GM23338 (cell line): ENCODE data around the gene IFIT1B. TPM values are rescaled to one million over a fixed set of nuclear protein-coding genes. Genes with fewer than 3 reads are reported as not detected.
A peak's percentile ranks its signal among the peaks of the same experiment; 100 is the strongest.
"Not testable (repeated sequence)": the region's sequence is repeated elsewhere in the genome, so short reads cannot be mapped to it uniquely, and the experiment has no call there.

ENCODE experiments used
- ATAC-seq: fragments of 200-7000 bp; cut with Tn5 transposase; 3 replicates; pipeline ENCODE4 v1.9.1; 2020
- DNase-seq: peaks from one replicate; pipeline ENCODE4 v3.0.0-alpha.2; 2015; ENCODE audit warnings: low spot score
- H2AFZ ChIP-seq: fragments of 200-600 bp; sonication (generic); 2 replicates; pipeline ENCODE4 v1.8.0; 2016; ENCODE audit warnings: antibody characterized with exemption, mild to moderate bottlenecking, moderate library complexity
- H3F3A ChIP-seq: fragments of 200-600 bp; sonication (generic); replicated peaks from 2 replicates; pipeline ENCODE4 v1.8.0; 2017; ENCODE audit warnings: antibody characterized with exemption, mixed run types, low read depth
- H3K27ac ChIP-seq: fragments of 200-600 bp; sonication (generic); 2 replicates; pipeline ENCODE4 v1.6.1; 2016; ENCODE audit warnings: low read depth
- H3K27me3 ChIP-seq: fragments of 200-600 bp; sonication (generic); 2 replicates; pipeline ENCODE4 v1.8.0; 2016; ENCODE audit warnings: mild to moderate bottlenecking, mixed run types, moderate library complexity; ENCODE audit not compliant: insufficient read depth
- H3K36me3 ChIP-seq: fragments of 200-600 bp; sonication (generic); 2 replicates; pipeline ENCODE4 v1.8.0; 2016; ENCODE audit warnings: mild to moderate bottlenecking; ENCODE audit not compliant: insufficient read depth
- H3K4me1 ChIP-seq: fragments of 200-600 bp; sonication (generic); 2 replicates; pipeline ENCODE4 v1.8.0; 2016; ENCODE audit warnings: mild to moderate bottlenecking, moderate library complexity; ENCODE audit not compliant: insufficient read depth
- H3K4me2 ChIP-seq: fragments of 200-600 bp; sonication (generic); 2 replicates; pipeline ENCODE4 v1.7.1; 2017; ENCODE audit warnings: mixed run types
- H3K4me3 ChIP-seq: fragments of 200-600 bp; sonication (generic); 2 replicates; pipeline ENCODE4 v1.6.1; 2016; ENCODE audit warnings: mixed run types
- H3K79me2 ChIP-seq: fragments of 200-600 bp; sonication (generic); replicated peaks from 2 replicates; pipeline ENCODE4 v1.8.0; 2017; ENCODE audit warnings: mild to moderate bottlenecking; ENCODE audit not compliant: insufficient read depth
- H3K9me2 ChIP-seq: fragments of 200-600 bp; sonication (generic); 2 replicates; pipeline ENCODE4 v1.8.0; 2017; ENCODE audit not compliant: insufficient read depth
- H4K20me1 ChIP-seq: fragments of 200-600 bp; sonication (generic); replicated peaks from 2 replicates; pipeline ENCODE4 v1.8.0; 2017; ENCODE audit warnings: mild to moderate bottlenecking; ENCODE audit not compliant: insufficient read depth
- H3K27ac Mint-ChIP-seq: 2 replicates; pipeline ENCODE4 v1.8.0; 2020; ENCODE audit warnings: inconsistent platforms, mild to moderate bottlenecking, moderate library complexity, mixed read lengths
- H3K27me3 Mint-ChIP-seq: 3 replicates; pipeline ENCODE4 v1.8.0; 2022; ENCODE audit warnings: low read depth, mild to moderate bottlenecking, moderate library complexity, mixed read lengths, inconsistent platforms; ENCODE audit not compliant: insufficient read depth, poor library complexity
- H3K36me3 Mint-ChIP-seq: 3 replicates; pipeline ENCODE4 v1.8.0; 2021; ENCODE audit warnings: low read depth, mild to moderate bottlenecking, inconsistent platforms, moderate library complexity, mixed read lengths
- H3K4me1 Mint-ChIP-seq: 3 replicates; pipeline ENCODE4 v1.8.0; 2020; ENCODE audit warnings: mild to moderate bottlenecking, inconsistent platforms, mixed read lengths
- H3K4me3 Mint-ChIP-seq: 3 replicates; pipeline ENCODE4 v1.8.0; 2021; ENCODE audit warnings: moderate library complexity, mild to moderate bottlenecking, inconsistent platforms, mixed read lengths
- H3K9me3 Mint-ChIP-seq: 3 replicates; pipeline ENCODE4 v1.8.0; 2020; ENCODE audit warnings: moderate library complexity, mild to moderate bottlenecking, inconsistent platforms, mixed read lengths
- CREB1 ChIP-seq: fragments of 250-450 bp; sonication (Bioruptor Pico); IDR thresholded peaks from 2 replicates; pipeline ENCODE4 v1.5.0; 2020; ENCODE audit warnings: low read depth, mild to moderate bottlenecking, moderate library complexity
- ETS1 ChIP-seq: IDR thresholded peaks from 2 replicates; pipeline ENCODE4 v1.6.1; 2016; ENCODE audit warnings: antibody characterized with exemption
- EZH2 ChIP-seq: fragments of 200-600 bp; sonication (generic); IDR thresholded peaks from one replicate; pipeline ENCODE4 v1.8.0; 2017; ENCODE audit warnings: antibody characterized with exemption, mild to moderate bottlenecking, low read depth; ENCODE audit not compliant: unreplicated experiment
- JUNB ChIP-seq: IDR thresholded peaks from one replicate; pipeline ENCODE4 v1.6.1; 2016; ENCODE audit warnings: antibody characterized with exemption; ENCODE audit not compliant: unreplicated experiment
- NANOG ChIP-seq: IDR thresholded peaks from 2 replicates; pipeline ENCODE4 v1.6.1; 2016; ENCODE audit warnings: antibody characterized with exemption, borderline replicate concordance
- POLR2AphosphoS5 ChIP-seq: IDR thresholded peaks from 2 replicates; pipeline ENCODE4 v1.6.1; 2016; ENCODE audit warnings: antibody characterized with exemption, low read depth
- STAT1 ChIP-seq: IDR thresholded peaks from one replicate; pipeline ENCODE4 v1.6.1; 2016; ENCODE audit warnings: antibody characterized with exemption; ENCODE audit not compliant: unreplicated experiment
- ZNF114 ChIP-seq: fragments of 250-450 bp; sonication (Bioruptor Pico); IDR thresholded peaks from 2 replicates; pipeline ENCODE4 v1.5.0; 2020; ENCODE audit warnings: mild to moderate bottlenecking, moderate library complexity
- ZNF331 ChIP-seq: fragments of 250-450 bp; sonication (Bioruptor Pico); IDR thresholded peaks from 2 replicates; pipeline ENCODE4 v1.5.0; 2020; ENCODE audit warnings: low read depth, mild to moderate bottlenecking, moderate library complexity
- polyA plus RNA-seq: library from polyadenylated mRNA; unstranded; fragments of >200 nt; fragmentation: Nextera tagmentation; extraction: Ambion mirVana; gene quantifications from 2 replicates; pipeline ENCODE4 v1.2.1, GENCODE V29; 2016
- total RNA-seq: library from RNA; depleted of rRNA; stranded (reverse); fragments of >200 nt; shearing (Covaris generic); gene quantifications from 2 replicates; pipeline ENCODE4 v1.2.3, GENCODE V29; 2014
- TF ChIP-seq, protein P1 (sequence below): fragments of 250-450 bp; sonication (Bioruptor Pico); IDR thresholded peaks from 2 replicates; pipeline ENCODE4 v1.5.0; 2020; ENCODE audit warnings: mild to moderate bottlenecking, moderate library complexity
- TF ChIP-seq, protein P2 (sequence below), 2 experiments: fragments of 200-600 bp in 1 of 2; sonication (generic) in 1 of 2; conservative IDR thresholded peaks; 2 replicates each; pipeline versions ENCODE4 v1.5.1 to v1.6.1; 2016 to 2017; ENCODE audit warnings: antibody characterized with exemption in 2 of 2, low read depth in 2 of 2, mild to moderate bottlenecking in 2 of 2, moderate library complexity in 1 of 2

The IFIT1B gene
- total and polyA plus RNA-seq, 2 experiments from 2014 or later: 0.10 TPM; not detected in 1

DNA sequence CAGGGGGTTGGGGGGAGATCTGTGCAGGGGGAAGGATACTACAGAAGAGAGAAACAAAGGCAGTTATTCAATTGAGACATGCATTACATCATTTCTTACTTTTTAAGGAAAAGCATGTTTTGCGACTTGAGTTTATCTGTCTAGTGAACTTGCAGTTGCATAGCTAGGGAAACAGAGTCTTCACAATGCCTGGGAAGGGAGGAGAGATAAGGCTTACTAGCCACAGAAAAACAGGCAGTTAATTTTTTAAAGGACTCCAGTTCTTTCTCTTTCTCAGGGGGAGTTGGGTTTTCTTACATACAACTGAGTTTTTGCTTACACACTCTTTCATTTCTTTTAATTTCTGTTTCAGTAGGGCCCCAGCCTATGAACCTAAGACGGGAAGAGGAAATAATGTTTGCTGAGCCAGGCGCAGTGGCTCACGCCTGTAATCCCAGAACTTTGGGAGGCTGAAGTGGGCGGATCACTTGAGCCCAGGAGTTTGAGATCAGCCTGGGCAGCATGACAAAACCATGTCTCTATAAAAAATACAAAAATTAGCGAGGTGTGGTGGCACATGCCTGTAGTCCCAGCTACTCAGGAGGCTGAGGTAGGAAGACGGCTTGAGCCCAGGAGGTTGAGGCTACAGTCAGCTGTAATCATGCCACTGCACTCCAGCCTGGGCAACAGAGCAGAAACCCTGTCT lies 27.1 kb upstream of the IFIT1B start:
- Histone ChIP-seq H2AFZ (peak overlapping the region; percentile 78; the same call in 1 of the 2 replicates), H3K27ac (peak overlapping the region; percentile 29; the same call in 1 of the 2 replicates), H3K4me2 (peak overlapping the region; percentile 15; the same call in 1 of the 2 replicates), H3K4me1 (peaks cover 61% of the 10 kb centered on the region)
- ATAC-seq, H3K9me2 ChIP-seq, H3K4me3 Mint-ChIP-seq, DNase-seq, H3K36me3 ChIP-seq, H3F3A ChIP-seq, H3K9me3 Mint-ChIP-seq, H4K20me1 ChIP-seq, H3K27me3 Mint-ChIP-seq, H3K4me3 ChIP-seq, H3K27me3 ChIP-seq, H3K79me2 ChIP-seq: not testable (repeated sequence)
- Mint-ChIP-seq H3K36me3 (peaks cover 12% of the 10 kb centered on the region), H3K4me1 (peaks cover 59% of the 10 kb centered on the region), H3K27ac (peak overlapping the region; percentile 77)

DNA sequence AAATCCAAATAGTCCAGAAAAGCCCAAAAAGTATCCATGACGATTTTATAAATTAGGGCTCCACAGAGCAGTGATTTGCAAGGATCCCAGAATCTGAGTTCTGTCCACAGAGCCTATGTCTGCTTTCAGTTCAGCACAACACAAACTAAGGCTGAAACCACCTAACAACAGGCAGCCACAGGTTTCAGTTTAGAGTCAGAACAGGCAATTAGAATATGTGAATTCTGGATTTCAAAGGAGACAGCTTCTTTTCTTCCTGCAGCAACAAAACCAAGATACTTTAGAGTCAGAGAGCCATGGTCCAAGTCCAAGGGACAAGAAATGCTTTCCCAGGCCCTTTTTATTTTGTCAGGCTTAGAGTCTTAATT lies 26.5 kb upstream of the IFIT1B start:
- Mint-ChIP-seq H3K4me1 (peaks cover 53% of the 10 kb centered on the region), H3K36me3 (peaks cover 12% of the 10 kb centered on the region), H3K9me3 (peaks cover 11% of the 10 kb centered on the region), H3K4me3 (no peak overlapping the region), H3K27ac (peak overlapping the region; percentile 77), H3K27me3 (no peaks in the 10 kb centered on the region)
- ATAC-seq: peak; percentile 24; the same call in 2 of the 3 replicates
- H4K20me1 ChIP-seq: no peaks in the 10 kb centered on the region
- H3K4me3 ChIP-seq: no peak overlapping the region
- H3K36me3 ChIP-seq: no peaks in the 10 kb centered on the region; the same call in 1 of the 2 replicates
- no peak for DNase-seq
- H3K27ac ChIP-seq: peak overlapping the region; percentile 62
- peaks cover 56% of the 10 kb centered on the region for H3K4me1 ChIP-seq
- no peaks in the 10 kb centered on the region for H3F3A ChIP-seq
- H3K79me2 ChIP-seq: no peaks in the 10 kb centered on the region
- peak overlapping the region; percentile 15; the same call in 1 of the 2 replicates for H3K4me2 ChIP-seq
- peak overlapping the region; percentile 78; the same call in 1 of the 2 replicates for H2AFZ ChIP-seq
- H3K9me2 ChIP-seq: peaks cover 13% of the 10 kb centered on the region; the same call in 1 of the 2 replicates
- H3K27me3 ChIP-seq: no peaks in the 10 kb centered on the region
- TF ChIP-seq CREB1 (CRISPR knock-in tag) (no peak), POLR2AphosphoS5 (no peak), JUNB (no peak), ZNF114 (CRISPR knock-in tag) (no peak), EZH2 (no peak), ETS1 (no peak), ZNF331 (CRISPR knock-in tag) (no peak), NANOG (no peak), STAT1 (no peak)
- TF ChIP-seq, protein P1, sequence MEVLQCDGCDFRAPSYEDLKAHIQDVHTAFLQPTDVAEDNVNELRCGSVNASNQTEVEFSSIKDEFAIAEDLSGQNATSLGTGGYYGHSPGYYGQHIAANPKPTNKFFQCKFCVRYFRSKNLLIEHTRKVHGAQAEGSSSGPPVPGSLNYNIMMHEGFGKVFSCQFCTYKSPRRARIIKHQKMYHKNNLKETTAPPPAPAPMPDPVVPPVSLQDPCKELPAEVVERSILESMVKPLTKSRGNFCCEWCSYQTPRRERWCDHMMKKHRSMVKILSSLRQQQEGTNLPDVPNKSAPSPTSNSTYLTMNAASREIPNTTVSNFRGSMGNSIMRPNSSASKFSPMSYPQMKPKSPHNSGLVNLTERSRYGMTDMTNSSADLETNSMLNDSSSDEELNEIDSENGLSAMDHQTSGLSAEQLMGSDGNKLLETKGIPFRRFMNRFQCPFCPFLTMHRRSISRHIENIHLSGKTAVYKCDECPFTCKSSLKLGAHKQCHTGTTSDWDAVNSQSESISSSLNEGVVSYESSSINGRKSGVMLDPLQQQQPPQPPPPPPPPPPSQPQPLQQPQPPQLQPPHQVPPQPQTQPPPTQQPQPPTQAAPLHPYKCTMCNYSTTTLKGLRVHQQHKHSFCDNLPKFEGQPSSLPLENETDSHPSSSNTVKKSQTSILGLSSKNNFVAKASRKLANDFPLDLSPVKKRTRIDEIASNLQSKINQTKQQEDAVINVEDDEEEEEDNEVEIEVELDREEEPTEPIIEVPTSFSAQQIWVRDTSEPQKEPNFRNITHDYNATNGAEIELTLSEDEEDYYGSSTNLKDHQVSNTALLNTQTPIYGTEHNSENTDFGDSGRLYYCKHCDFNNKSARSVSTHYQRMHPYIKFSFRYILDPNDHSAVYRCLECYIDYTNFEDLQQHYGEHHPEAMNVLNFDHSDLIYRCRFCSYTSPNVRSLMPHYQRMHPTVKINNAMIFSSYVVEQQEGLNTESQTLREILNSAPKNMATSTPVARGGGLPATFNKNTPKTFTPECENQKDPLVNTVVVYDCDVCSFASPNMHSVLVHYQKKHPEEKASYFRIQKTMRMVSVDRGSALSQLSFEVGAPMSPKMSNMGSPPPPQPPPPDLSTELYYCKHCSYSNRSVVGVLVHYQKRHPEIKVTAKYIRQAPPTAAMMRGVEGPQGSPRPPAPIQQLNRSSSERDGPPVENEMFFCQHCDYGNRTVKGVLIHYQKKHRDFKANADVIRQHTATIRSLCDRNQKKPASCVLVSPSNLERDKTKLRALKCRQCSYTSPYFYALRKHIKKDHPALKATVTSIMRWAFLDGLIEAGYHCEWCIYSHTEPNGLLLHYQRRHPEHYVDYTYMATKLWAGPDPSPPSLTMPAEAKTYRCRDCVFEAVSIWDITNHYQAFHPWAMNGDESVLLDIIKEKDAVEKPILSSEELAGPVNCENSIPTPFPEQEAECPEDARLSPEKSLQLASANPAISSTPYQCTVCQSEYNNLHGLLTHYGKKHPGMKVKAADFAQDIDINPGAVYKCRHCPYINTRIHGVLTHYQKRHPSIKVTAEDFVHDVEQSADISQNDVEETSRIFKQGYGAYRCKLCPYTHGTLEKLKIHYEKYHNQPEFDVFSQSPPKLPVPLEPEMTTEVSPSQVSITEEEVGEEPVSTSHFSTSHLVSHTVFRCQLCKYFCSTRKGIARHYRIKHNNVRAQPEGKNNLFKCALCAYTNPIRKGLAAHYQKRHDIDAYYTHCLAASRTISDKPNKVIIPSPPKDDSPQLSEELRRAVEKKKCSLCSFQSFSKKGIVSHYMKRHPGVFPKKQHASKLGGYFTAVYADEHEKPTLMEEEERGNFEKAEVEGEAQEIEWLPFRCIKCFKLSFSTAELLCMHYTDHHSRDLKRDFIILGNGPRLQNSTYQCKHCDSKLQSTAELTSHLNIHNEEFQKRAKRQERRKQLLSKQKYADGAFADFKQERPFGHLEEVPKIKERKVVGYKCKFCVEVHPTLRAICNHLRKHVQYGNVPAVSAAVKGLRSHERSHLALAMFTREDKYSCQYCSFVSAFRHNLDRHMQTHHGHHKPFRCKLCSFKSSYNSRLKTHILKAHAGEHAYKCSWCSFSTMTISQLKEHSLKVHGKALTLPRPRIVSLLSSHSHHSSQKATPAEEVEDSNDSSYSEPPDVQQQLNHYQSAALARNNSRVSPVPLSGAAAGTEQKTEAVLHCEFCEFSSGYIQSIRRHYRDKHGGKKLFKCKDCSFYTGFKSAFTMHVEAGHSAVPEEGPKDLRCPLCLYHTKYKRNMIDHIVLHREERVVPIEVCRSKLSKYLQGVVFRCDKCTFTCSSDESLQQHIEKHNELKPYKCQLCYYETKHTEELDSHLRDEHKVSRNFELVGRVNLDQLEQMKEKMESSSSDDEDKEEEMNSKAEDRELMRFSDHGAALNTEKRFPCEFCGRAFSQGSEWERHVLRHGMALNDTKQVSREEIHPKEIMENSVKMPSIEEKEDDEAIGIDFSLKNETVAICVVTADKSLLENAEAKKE (CRISPR knock-in tag): no peak
- TF ChIP-seq, protein P2, sequence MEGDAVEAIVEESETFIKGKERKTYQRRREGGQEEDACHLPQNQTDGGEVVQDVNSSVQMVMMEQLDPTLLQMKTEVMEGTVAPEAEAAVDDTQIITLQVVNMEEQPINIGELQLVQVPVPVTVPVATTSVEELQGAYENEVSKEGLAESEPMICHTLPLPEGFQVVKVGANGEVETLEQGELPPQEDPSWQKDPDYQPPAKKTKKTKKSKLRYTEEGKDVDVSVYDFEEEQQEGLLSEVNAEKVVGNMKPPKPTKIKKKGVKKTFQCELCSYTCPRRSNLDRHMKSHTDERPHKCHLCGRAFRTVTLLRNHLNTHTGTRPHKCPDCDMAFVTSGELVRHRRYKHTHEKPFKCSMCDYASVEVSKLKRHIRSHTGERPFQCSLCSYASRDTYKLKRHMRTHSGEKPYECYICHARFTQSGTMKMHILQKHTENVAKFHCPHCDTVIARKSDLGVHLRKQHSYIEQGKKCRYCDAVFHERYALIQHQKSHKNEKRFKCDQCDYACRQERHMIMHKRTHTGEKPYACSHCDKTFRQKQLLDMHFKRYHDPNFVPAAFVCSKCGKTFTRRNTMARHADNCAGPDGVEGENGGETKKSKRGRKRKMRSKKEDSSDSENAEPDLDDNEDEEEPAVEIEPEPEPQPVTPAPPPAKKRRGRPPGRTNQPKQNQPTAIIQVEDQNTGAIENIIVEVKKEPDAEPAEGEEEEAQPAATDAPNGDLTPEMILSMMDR (conservative IDR thresholded peaks at IDR 0.05; ENCODE audit: low read depth in 2 of 2): no peak
